Liver (tissue), 9 donors: ENCODE data around the gene PSMA5. TPM values are rescaled to one million over a fixed set of nuclear protein-coding genes. Genes with fewer than 3 reads are reported as not detected.

Experiments used
- DNase-seq: peaks from one replicate; pipeline ENCODE4 v3.0.0-alpha.2; 2017; ENCODE audit warnings: low spot score
- H3K27ac ChIP-seq, 2 donors: one replicate each; pipeline ENCODE4 v1.7.0; 2013; ENCODE audit warnings: inconsistent platforms in 2 of 2, low read length in 2 of 2, control low read depth in 1 of 2, low read depth in 1 of 2, mild to moderate bottlenecking in 1 of 2
- H3K27me3 ChIP-seq, 4 donors: one replicate each; pipeline versions ENCODE4 v1.6.1 to v1.7.0; 2013; ENCODE audit warnings: low read length in 3 of 4, inconsistent platforms in 1 of 4, mild to moderate bottlenecking in 1 of 4, moderate library complexity in 1 of 4; ENCODE audit not compliant: control insufficient read depth in 4 of 4, insufficient read depth in 4 of 4
- H3K36me3 ChIP-seq, 4 donors: one replicate each; pipeline versions ENCODE4 v1.6.1 to v1.7.0; 2013; ENCODE audit warnings: low read length in 3 of 4, mild to moderate bottlenecking in 3 of 4, low read depth in 1 of 4, moderate library complexity in 1 of 4; ENCODE audit not compliant: control insufficient read depth in 4 of 4, insufficient read depth in 3 of 4
- H3K4me1 ChIP-seq, 4 donors: one replicate each; pipeline versions ENCODE4 v1.6.1 to v1.7.0; 2013; ENCODE audit warnings: low read length in 3 of 4, mild to moderate bottlenecking in 3 of 4, moderate library complexity in 1 of 4; ENCODE audit not compliant: control insufficient read depth in 4 of 4, insufficient read depth in 4 of 4
- H3K4me3 ChIP-seq, 3 donors: one replicate each; pipeline versions ENCODE4 v1.6.1 to v1.7.0; 2013; ENCODE audit warnings: low read length in 3 of 3, control low read depth in 1 of 3, low read depth in 1 of 3, mild to moderate bottlenecking in 1 of 3
- H3K9ac ChIP-seq, 2 donors: one replicate each; pipeline ENCODE4 v1.7.0; 2013; ENCODE audit warnings: low read length in 2 of 2, mild to moderate bottlenecking in 2 of 2, moderate library complexity in 2 of 2, control low read depth in 1 of 2, low read depth in 1 of 2
- H3K9me3 ChIP-seq, 4 donors: one replicate each; pipeline versions ENCODE4 v1.6.1 to v1.7.0; 2013; ENCODE audit warnings: low read length in 3 of 4; ENCODE audit not compliant: control insufficient read depth in 4 of 4
- EGR1 ChIP-seq, 2 donors: IDR thresholded peaks; 2 replicates each; pipeline ENCODE4 v1.6.1; 2016 to 2018; ENCODE audit warnings: antibody characterized with exemption in 2 of 2, low read depth in 2 of 2
- FOXA1 ChIP-seq: IDR thresholded peaks from 2 replicates; pipeline ENCODE4 v1.6.1; 2016; ENCODE audit warnings: antibody characterized with exemption
- GABPA ChIP-seq, 2 donors: IDR thresholded peaks in 1 of 2; conservative IDR thresholded peaks in 1 of 2; 2 replicates each; pipeline ENCODE4 v1.6.1; 2016; ENCODE audit warnings: antibody characterized with exemption in 2 of 2, mild to moderate bottlenecking in 1 of 2, moderate library complexity in 1 of 2
- HNF4A ChIP-seq, 2 donors: conservative IDR thresholded peaks; 2 replicates each; pipeline ENCODE4 v1.6.1; 2016; ENCODE audit warnings: antibody characterized with exemption in 2 of 2, mild to moderate bottlenecking in 2 of 2
- HNF4G ChIP-seq: IDR thresholded peaks from 2 replicates; pipeline ENCODE4 v1.6.1; 2016; ENCODE audit warnings: antibody characterized with exemption
- JUND ChIP-seq, 2 donors: IDR thresholded peaks; 2 replicates each; pipeline ENCODE4 v1.6.1; 2016; ENCODE audit warnings: antibody characterized with exemption in 2 of 2
- NR2F2 ChIP-seq: IDR thresholded peaks from 2 replicates; pipeline ENCODE4 v1.6.1; 2016; ENCODE audit warnings: antibody characterized with exemption
- RAD21 ChIP-seq, 2 donors: IDR thresholded peaks; 2 replicates each; pipeline ENCODE4 v1.6.1; 2016; ENCODE audit warnings: antibody characterized with exemption in 2 of 2, mild to moderate bottlenecking in 2 of 2
- SP1 ChIP-seq: IDR thresholded peaks from 2 replicates; pipeline ENCODE4 v1.6.1; 2018; ENCODE audit warnings: antibody characterized with exemption, mild to moderate bottlenecking
- TAF1 ChIP-seq: conservative IDR thresholded peaks from 2 replicates; pipeline ENCODE4 v1.6.1; 2016; ENCODE audit warnings: antibody characterized with exemption, mild to moderate bottlenecking
- YY1 ChIP-seq: IDR thresholded peaks from 2 replicates; pipeline ENCODE4 v1.6.1; 2016; ENCODE audit warnings: antibody characterized with exemption, mild to moderate bottlenecking
- ZBTB33 ChIP-seq: IDR thresholded peaks from 2 replicates; pipeline ENCODE4 v1.6.1; 2016; ENCODE audit warnings: antibody characterized with exemption
- WGBS: extraction: QIAGEN DNeasy Blood & Tissue Kit; methylation state at CpG from one replicate; pipeline ENCODE4 v1.1.7; 2013; 5-methylcytosine and 5-hydroxymethylcytosine counted together
- polyA plus RNA-seq, 2 donors: library from polyadenylated mRNA; stranded (reverse) in 1 of 2; unstranded in 1 of 2; fragments of 200-250 nt in 1 of 2; fragments of >200 nt in 1 of 2; fragmentation: Nextera tagmentation in 1 of 2; extraction: Ambion mirVana in 1 of 2; gene quantifications; one replicate each; pipeline versions ENCODE4 v1.2.1 to v1.2.3, GENCODE V29; 2013 to 2015
- total RNA-seq, 2 donors: library from RNA; depleted of rRNA; stranded (reverse); fragments of >200 nt; gene quantifications; one replicate each; pipeline ENCODE4 v1.2.3, GENCODE V29; 2014
- TF ChIP-seq, protein P1 (sequence below): IDR thresholded peaks from 2 replicates; pipeline ENCODE4 v1.6.1; 2016; ENCODE audit warnings: antibody characterized with exemption, mild to moderate bottlenecking
- TF ChIP-seq, protein P2 (sequence below): fragments of 150-350 bp; IDR thresholded peaks from 2 replicates; pipeline ENCODE4 v1.5.1; 2017; ENCODE audit warnings: improper control_type of control experiment, low read depth, low read length; ENCODE audit not compliant: missing input control
- TF ChIP-seq, protein P3 (sequence below): IDR thresholded peaks from 2 replicates; pipeline ENCODE4 v1.6.1; 2016; ENCODE audit warnings: antibody characterized with exemption
- donor health status: healthy.
- donor health status: healthy.
- donor health status: healthy.
- donor health status: healthy.
- donor health status: healthy.

The PSMA5 gene
- total and polyA plus RNA-seq, 4 donors: 26.3 to 88.6 (median 67.9) TPM

DNA sequence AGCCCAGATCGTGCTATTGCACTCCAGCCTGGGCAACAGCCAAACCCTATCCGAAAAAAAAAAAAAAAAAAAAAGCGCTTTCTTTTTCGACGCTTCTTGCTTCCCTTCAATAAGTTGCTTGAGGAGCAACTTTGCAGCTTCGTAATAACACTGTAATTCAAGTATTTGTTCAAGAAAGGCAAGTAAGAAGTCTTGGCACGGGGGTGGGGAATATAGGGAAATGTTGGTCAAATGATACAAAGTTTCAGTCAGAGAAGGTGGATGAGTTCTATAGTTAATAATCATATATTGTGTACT, 871 bp upstream of the PSMA5 start:
- peaks cover 0 to 27% (median 18%) of the 10 kb centered on the region in 4 donors for H3K4me1 ChIP-seq
- 6% methylated on average over 7 of the region's 7 CpGs for WGBS
- DNase-seq: no peak

GRCh38 chr1:109425391-109426280, 612 bp downstream of the PSMA5 start:
- Histone ChIP-seq H3K27me3 (no peaks in the 10 kb centered on the region), H3K4me1 (peaks cover 0 to 33% (median 22%) of the 10 kb centered on the region in 4 donors), H3K36me3 (peaks cover 0 to 8% (median 5%) of the 10 kb centered on the region in 4 donors), H3K27ac (peak overlapping the region; percentile 83 to 91), H3K4me3 (peak overlapping the region; percentile 82 to 96 (median 89)), H3K9ac (peak overlapping the region; percentile 55 to 60), H3K9me3 (no peaks in the 10 kb centered on the region)
- WGBS: under 1% methylated on average over 32 of the region's 32 CpGs
- no peak for TF ChIP-seq YY1
- TF ChIP-seq HNF4A (conservative IDR thresholded peaks at IDR 0.05): peak in 1 of 2 donors; percentile 27
- DNase-seq: no peak

More for the DNA sequence above, 871 bp upstream of the PSMA5 start:
- Histone ChIP-seq H3K27me3 (no peaks in the 10 kb centered on the region), H3K4me3 (peak overlapping the region; percentile 82 to 96 (median 89)), H3K9me3 (no peaks in the 10 kb centered on the region), H3K27ac (peak overlapping the region; percentile 83 to 91), H3K9ac (peak overlapping the region; percentile 70 to 89), H3K36me3 (no peaks in the 10 kb centered on the region)
- TF ChIP-seq FOXA1 (no peak), HNF4A (conservative IDR thresholded peaks at IDR 0.05) (no peak), EGR1 (IDR thresholded peaks at IDR 0.05; ENCODE audit: low read depth in 2 of 2) (no peak), HNF4G (no peak), ZBTB33 (no peak)

- WGBS: 75% methylated on average over 2 of the region's 2 CpGs
- TF ChIP-seq EGR1 (IDR thresholded peaks at IDR 0.05; ENCODE audit: low read depth in 2 of 2): no peak
- no peak for TF ChIP-seq YY1
- TF ChIP-seq TAF1: no peak
- no peak for TF ChIP-seq ZBTB33
- no peak for TF ChIP-seq NR2F2
- TF ChIP-seq GABPA (IDR thresholded peaks at IDR 0.05 in 1 of 2, conservative IDR thresholded peaks at IDR 0.05 in 1 of 2): no peak
- TF ChIP-seq SP1: no peak
- TF ChIP-seq, protein P1, sequence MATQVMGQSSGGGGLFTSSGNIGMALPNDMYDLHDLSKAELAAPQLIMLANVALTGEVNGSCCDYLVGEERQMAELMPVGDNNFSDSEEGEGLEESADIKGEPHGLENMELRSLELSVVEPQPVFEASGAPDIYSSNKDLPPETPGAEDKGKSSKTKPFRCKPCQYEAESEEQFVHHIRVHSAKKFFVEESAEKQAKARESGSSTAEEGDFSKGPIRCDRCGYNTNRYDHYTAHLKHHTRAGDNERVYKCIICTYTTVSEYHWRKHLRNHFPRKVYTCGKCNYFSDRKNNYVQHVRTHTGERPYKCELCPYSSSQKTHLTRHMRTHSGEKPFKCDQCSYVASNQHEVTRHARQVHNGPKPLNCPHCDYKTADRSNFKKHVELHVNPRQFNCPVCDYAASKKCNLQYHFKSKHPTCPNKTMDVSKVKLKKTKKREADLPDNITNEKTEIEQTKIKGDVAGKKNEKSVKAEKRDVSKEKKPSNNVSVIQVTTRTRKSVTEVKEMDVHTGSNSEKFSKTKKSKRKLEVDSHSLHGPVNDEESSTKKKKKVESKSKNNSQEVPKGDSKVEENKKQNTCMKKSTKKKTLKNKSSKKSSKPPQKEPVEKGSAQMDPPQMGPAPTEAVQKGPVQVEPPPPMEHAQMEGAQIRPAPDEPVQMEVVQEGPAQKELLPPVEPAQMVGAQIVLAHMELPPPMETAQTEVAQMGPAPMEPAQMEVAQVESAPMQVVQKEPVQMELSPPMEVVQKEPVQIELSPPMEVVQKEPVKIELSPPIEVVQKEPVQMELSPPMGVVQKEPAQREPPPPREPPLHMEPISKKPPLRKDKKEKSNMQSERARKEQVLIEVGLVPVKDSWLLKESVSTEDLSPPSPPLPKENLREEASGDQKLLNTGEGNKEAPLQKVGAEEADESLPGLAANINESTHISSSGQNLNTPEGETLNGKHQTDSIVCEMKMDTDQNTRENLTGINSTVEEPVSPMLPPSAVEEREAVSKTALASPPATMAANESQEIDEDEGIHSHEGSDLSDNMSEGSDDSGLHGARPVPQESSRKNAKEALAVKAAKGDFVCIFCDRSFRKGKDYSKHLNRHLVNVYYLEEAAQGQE: no peak
- TF ChIP-seq JUND (IDR thresholded peaks at IDR 0.05): no peak
- no peak for TF ChIP-seq RAD21 (IDR thresholded peaks at IDR 0.05)
- TF ChIP-seq HNF4G: no peak
- TF ChIP-seq HNF4A (conservative IDR thresholded peaks at IDR 0.05): no peak
- TF ChIP-seq, protein P2, sequence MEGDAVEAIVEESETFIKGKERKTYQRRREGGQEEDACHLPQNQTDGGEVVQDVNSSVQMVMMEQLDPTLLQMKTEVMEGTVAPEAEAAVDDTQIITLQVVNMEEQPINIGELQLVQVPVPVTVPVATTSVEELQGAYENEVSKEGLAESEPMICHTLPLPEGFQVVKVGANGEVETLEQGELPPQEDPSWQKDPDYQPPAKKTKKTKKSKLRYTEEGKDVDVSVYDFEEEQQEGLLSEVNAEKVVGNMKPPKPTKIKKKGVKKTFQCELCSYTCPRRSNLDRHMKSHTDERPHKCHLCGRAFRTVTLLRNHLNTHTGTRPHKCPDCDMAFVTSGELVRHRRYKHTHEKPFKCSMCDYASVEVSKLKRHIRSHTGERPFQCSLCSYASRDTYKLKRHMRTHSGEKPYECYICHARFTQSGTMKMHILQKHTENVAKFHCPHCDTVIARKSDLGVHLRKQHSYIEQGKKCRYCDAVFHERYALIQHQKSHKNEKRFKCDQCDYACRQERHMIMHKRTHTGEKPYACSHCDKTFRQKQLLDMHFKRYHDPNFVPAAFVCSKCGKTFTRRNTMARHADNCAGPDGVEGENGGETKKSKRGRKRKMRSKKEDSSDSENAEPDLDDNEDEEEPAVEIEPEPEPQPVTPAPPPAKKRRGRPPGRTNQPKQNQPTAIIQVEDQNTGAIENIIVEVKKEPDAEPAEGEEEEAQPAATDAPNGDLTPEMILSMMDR: no peak
- TF ChIP-seq, protein P3, sequence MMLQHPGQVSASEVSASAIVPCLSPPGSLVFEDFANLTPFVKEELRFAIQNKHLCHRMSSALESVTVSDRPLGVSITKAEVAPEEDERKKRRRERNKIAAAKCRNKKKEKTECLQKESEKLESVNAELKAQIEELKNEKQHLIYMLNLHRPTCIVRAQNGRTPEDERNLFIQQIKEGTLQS: no peak
- Histone ChIP-seq H3K27ac (no peak overlapping the region), H3K27me3 (no peaks in the 10 kb centered on the region), H3K4me1 (peaks cover 6 to 43% (median 32%) of the 10 kb centered on the region in 4 donors), H3K36me3 (peaks cover 3 to 15% (median 8%) of the 10 kb centered on the region in 4 donors), H3K9me3 (no peaks in the 10 kb centered on the region), H3K4me3 (no peak overlapping the region), H3K9ac (no peak overlapping the region)
- no peak for DNase-seq
These were observed 2.8 kb downstream of the PSMA5 start for GRCh38 chr1:109423498-109423897.
